NT2/D1 (cell line): ENCODE data around the gene CALHM5.

Source experiments
- DNase-seq: peaks from one replicate; pipeline ENCODE4 v3.0.0-alpha.2; 2011; ENCODE audit warnings: low read depth, low spot score
- H3K27me3 ChIP-seq: 2 replicates; pipeline ENCODE4 v1.6.0; 2011; ENCODE audit warnings: mild to moderate bottlenecking; ENCODE audit not compliant: insufficient read length, insufficient read depth
- H3K36me3 ChIP-seq: 2 replicates; pipeline ENCODE4 v1.6.1; 2011; ENCODE audit warnings: mild to moderate bottlenecking, low read length, mixed read lengths; ENCODE audit not compliant: insufficient read depth, insufficient read length
- H3K4me1 ChIP-seq: 2 replicates; pipeline ENCODE4 v1.5.1; 2011; ENCODE audit not compliant: insufficient read depth, insufficient read length
- H3K4me3 ChIP-seq: 2 replicates; pipeline ENCODE4 v1.5.1; 2011; ENCODE audit warnings: low read depth; ENCODE audit not compliant: insufficient read length
- H3K9ac ChIP-seq: 2 replicates; pipeline ENCODE4 v1.6.0; 2011; ENCODE audit warnings: low read depth; ENCODE audit not compliant: insufficient read length
- H3K9me3 ChIP-seq: 2 replicates; pipeline ENCODE4 v1.5.1; 2011; ENCODE audit warnings: mild to moderate bottlenecking, low read length; ENCODE audit not compliant: insufficient read depth
- SUZ12 ChIP-seq: IDR thresholded peaks from 2 replicates; pipeline ENCODE4 v1.6.1; 2011; ENCODE audit not compliant: insufficient read length, insufficient read depth; ENCODE audit errors: extremely low read depth
- YY1 ChIP-seq: IDR thresholded peaks from 2 replicates; pipeline ENCODE4 v1.6.1; 2011; ENCODE audit not compliant: insufficient read length, insufficient read depth
- ZNF274 ChIP-seq: IDR thresholded peaks from 2 replicates; pipeline ENCODE4 v1.6.1; 2011; ENCODE audit warnings: mild to moderate bottlenecking, low read depth, low read length

CALHM5 gene

DNA sequence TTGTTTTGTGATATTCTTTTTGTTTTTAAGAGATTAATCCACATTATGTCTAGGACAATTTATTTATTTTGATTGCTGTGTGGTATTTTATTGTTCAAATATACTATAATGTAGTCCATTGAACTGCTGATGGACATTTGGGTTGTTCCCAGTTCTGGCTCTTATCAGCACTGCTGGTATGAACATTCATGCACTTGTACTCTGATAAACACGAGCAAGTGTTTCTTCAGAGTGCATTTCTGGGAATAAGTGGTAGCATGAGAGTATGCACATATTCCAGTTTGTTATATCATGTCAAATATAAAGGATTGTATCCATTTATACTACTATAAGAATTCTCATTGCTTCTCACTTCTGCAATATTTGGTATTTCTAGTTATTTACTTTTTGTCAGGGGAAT lies 43.1 kb upstream of the CALHM5 start:
- Histone ChIP-seq H3K4me3 (no peak overlapping the region), H3K9ac (no peak overlapping the region), H3K4me1 (no peaks in the 10 kb centered on the region), H3K9me3 (no peaks in the 10 kb centered on the region), H3K27me3 (peaks cover 7% of the 10 kb centered on the region), H3K36me3 (no peaks in the 10 kb centered on the region)
- DNase-seq: no peak
- TF ChIP-seq YY1: no peak
- no peak for TF ChIP-seq SUZ12
- no peak for TF ChIP-seq ZNF274

DNA sequence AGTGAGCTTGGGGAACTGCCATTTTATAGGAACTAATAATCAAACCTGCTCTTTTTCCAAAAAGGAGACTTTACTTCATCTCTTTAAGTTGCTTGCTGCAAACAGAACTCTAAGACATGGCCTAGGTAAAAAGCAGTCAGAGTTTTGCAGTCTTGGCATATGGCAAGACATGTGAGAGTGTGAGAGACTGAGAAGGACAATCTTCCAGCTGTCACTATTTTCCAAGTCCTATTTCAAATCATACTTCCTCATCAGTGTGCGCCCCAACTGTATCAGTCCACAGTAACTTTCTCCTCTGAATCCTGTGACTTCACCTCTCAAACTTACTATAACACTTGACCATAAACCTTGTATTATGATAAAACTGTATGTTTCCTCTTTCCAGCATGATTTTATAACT lies 39.9 kb upstream of the CALHM5 start:
- Histone ChIP-seq H3K4me3 (no peak overlapping the region), H3K36me3 (no peaks in the 10 kb centered on the region), H3K4me1 (no peaks in the 10 kb centered on the region), H3K9ac (no peak overlapping the region), H3K27me3 (no peaks in the 10 kb centered on the region), H3K9me3 (no peaks in the 10 kb centered on the region)
- DNase-seq: no peak
- no peak for TF ChIP-seq SUZ12
- no peak for TF ChIP-seq ZNF274
- no peak for TF ChIP-seq YY1

DNA sequence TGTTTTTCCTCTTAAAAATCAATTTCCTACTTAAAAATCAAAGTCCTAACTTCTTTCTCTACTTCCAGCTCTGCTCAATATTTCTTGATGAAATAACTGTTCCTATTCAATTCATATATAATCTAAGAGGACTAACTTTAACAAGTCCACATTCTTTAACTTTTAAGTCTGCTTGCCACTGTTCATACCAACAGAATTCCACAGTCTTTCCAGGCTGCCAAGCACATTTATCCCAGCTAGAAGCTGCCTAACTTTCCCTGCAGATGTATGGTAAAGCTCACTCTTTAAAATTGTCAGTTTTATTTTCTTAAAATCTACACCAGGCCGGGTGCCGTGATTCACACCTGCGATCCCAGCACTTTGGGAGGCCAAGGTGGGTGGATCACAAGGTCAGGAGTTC lies 38.7 kb upstream of the CALHM5 start:
- no peak overlapping the region for H3K4me3 ChIP-seq
- no peak for DNase-seq
- TF ChIP-seq YY1 (no peak), SUZ12 (no peak), ZNF274 (no peak)
- H3K27me3 ChIP-seq: no peaks in the 10 kb centered on the region
- H3K9me3 ChIP-seq: no peaks in the 10 kb centered on the region
- no peaks in the 10 kb centered on the region for H3K4me1 ChIP-seq
- no peaks in the 10 kb centered on the region for H3K36me3 ChIP-seq
- H3K9ac ChIP-seq: no peak overlapping the region

DNA sequence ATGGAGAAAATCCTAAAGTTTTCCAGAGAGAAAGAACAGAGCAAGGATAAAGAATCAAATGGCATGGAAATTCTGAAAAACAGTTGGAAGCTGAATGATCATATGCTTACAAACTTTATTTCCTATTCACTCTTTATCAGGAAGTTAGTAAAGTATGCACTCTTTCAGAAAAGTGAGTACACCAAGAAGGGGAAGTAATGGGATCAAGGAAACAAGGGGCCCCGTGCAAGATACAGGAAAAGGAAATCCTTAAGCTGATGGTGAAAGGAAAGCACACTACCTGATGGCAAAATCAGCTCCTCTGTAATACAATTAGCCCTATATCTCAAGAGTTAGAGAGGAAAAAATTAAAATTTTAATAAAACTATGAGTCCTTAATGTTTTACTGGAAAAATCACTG lies 36.3 kb upstream of the CALHM5 start:
- no peaks in the 10 kb centered on the region for H3K36me3 ChIP-seq
- DNase-seq: no peak
- no peak for TF ChIP-seq YY1
- no peak for TF ChIP-seq SUZ12
- TF ChIP-seq ZNF274: no peak
- H3K9me3 ChIP-seq: no peaks in the 10 kb centered on the region
- no peaks in the 10 kb centered on the region for H3K27me3 ChIP-seq
- H3K4me3 ChIP-seq: no peak overlapping the region
- no peaks in the 10 kb centered on the region for H3K4me1 ChIP-seq
- no peak overlapping the region for H3K9ac ChIP-seq

DNA sequence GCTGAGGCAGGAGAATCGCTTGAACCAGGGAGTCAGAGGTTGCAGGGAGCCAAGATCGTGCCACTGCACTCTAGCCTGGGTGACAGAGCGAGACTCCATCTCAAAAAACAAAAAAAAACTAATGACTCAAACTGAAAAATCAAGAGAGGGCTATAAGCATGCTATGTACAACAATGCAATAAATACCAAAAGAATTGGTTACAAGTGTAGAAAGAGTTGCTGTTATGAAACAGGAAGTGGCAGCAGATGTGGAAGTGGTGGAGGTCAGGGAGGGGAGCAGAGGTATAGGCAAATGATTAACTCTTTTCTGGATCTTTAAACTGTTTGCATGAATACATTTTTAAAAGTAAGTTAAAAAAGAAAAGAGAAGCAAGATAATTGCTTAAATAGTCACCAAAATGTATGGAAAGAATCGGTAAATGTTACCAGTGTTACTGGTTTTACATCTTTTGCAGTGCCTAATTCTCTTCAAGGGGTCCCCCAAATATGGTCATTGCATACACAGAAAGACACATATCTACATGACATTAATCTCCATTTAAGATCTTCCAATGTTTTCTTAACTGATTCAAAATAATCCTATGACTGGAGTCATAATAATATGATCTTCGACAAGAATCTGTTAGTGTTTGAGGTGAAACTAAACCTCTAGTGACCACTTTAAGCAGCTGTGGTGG lies 35.3 kb upstream of the CALHM5 start:
- no peak overlapping the region for H3K4me3 ChIP-seq
- H3K9me3 ChIP-seq: no peaks in the 10 kb centered on the region
- no peaks in the 10 kb centered on the region for H3K36me3 ChIP-seq
- no peaks in the 10 kb centered on the region for H3K4me1 ChIP-seq
- TF ChIP-seq ZNF274 (no peak), SUZ12 (no peak), YY1 (no peak)
- H3K27me3 ChIP-seq: no peaks in the 10 kb centered on the region
- no peak overlapping the region for H3K9ac ChIP-seq
- no peak for DNase-seq

DNA sequence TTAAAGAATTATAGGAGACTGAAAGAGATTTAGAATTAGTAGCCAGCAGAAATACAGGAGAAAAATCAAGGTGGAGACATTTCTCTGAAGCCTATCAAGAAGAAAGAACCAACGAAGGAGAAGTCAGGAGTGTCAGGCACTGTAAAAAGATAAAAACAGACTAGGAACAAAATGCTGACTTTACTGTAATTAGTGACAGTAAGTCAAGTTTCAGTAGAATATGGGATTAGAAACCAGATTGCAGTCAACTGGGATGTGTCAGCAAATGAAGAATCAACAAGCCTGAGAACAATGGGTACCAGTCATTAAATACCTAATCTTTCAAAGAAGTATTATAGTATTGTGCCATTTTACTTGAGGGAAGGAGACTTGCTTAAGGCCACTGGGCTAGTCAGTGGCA lies 28.7 kb upstream of the CALHM5 start:
- Histone ChIP-seq H3K4me1 (no peaks in the 10 kb centered on the region), H3K4me3 (no peak overlapping the region), H3K27me3 (no peaks in the 10 kb centered on the region), H3K9me3 (no peaks in the 10 kb centered on the region), H3K36me3 (no peaks in the 10 kb centered on the region), H3K9ac (no peak overlapping the region)
- TF ChIP-seq ZNF274: no peak
- no peak for TF ChIP-seq SUZ12
- DNase-seq: no peak

DNA sequence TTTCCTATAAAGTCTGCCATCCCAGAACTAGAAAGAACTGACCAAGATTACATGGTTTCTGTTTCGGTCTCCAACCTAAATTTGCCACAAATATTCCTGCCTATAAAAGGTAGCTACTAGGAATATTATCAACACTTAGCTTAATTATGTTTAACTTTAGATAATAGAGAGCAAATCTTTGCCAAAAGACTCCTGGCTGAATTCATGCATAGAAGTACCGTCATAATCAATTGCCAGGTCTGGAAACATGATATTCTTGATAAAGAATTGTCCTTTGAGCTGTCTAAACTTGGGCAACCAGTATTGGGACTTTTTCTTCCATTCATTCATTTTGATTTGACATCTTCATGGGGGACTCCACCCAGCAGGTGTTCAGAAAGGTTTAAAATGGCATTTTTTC lies 27.8 kb upstream of the CALHM5 start:
- Histone ChIP-seq H3K9ac (no peak overlapping the region), H3K9me3 (no peaks in the 10 kb centered on the region), H3K27me3 (no peaks in the 10 kb centered on the region), H3K4me3 (no peak overlapping the region), H3K4me1 (no peaks in the 10 kb centered on the region), H3K36me3 (no peaks in the 10 kb centered on the region)
- DNase-seq: no peak
- no peak for TF ChIP-seq SUZ12
- no peak for TF ChIP-seq YY1
- TF ChIP-seq ZNF274: no peak

DNA sequence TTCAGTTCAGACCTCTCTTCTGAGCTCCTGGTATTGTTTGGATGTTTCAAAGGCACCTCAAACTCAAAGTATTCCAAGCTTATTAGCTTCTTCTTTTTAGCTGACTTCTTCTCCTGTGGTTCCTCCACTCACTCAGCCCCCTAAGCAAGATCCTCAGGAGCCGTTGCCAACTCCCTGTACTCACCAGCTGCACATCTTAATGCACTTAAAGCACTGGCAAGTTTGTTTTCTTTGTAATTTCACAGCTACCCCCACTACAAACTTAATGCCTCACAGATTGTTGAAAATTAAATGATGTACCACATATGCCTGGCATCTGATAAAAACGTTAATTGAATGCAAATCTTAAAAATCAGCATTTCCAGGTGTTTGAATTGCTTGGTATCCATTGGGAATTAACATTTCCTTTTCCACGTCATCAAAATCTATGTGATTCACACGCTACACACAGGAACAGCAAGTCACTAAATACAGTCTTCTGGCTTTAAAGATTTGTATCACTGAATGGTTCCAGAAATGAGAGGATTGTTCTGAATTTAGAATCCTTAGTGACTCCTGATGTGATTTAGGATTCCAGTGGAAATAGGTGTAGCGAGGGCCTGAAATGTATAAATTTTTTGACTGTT lies 25.8 kb upstream of the CALHM5 start:
- Histone ChIP-seq H3K27me3 (no peaks in the 10 kb centered on the region), H3K36me3 (no peaks in the 10 kb centered on the region), H3K4me1 (no peaks in the 10 kb centered on the region), H3K4me3 (no peak overlapping the region), H3K9me3 (no peaks in the 10 kb centered on the region), H3K9ac (no peak overlapping the region)
- TF ChIP-seq ZNF274: no peak
- TF ChIP-seq SUZ12: no peak
- TF ChIP-seq YY1: no peak
- no peak for DNase-seq
